ENCODE results near the gene CD164. TPM values are rescaled to one million over a fixed set of nuclear protein-coding genes. Genes with fewer than 3 reads are reported as not detected.

The CD164 gene
- total and polyA plus RNA-seq, 2 of the 13 experiments (the other 11 are each of a cell fraction or from before 2014, with no cell fraction given), result 222 to 293 TPM

DNA sequence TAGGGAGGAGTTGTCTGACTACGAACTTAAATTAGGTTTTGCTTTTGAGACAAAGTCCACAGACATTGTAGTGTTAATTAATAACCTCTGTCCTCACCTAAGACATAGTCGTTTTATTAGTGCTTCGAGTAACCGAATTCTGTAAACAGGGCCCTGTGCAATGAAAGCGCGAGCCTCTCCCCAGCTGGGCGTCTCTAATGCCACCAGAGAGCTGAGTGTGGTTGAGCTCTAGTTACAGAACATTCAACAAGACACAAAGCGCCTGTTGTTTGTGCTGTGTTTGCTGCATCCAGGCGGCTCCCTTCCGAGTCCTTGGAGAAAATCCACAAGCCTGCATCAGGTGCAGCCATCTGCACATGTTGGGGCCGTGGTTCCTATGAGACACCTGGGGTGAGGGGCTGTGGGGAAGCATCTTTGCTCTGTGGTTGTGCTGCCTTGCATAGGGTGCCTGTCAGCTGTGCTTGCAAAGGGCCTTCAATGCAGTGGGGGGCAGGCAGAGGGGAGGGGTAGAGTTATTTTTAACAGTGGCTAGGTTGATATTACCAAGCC, 63.9 kb downstream of the CD164 start (continued):
- TF ChIP-seq ZNF574 (CRISPR knock-in tag; IDR thresholded peaks at IDR 0.05) (peak; percentile 45), ISL2 (CRISPR knock-in tag; IDR thresholded peaks at IDR 0.05) (peak; percentile 34; the same call in 1 of the 2 replicates), ZNF501 (CRISPR knock-in tag; IDR thresholded peaks at IDR 0.05) (0 out of 2 replicates have a peak, but pooled peaks have one; percentile 19), ZBTB43 (CRISPR knock-in tag; conservative IDR thresholded peaks at IDR 0.05) (0 out of 2 replicates have a peak, but pooled peaks have one; percentile 17), ZBTB4 (CRISPR knock-in tag; IDR thresholded peaks at IDR 0.05; ENCODE audit: borderline replicate concordance) (0 out of 2 replicates have a peak, but pooled peaks have one; percentile 43)

Data from HepG2 (cell line).